Endothelial cell of umbilical vein (primary cell): ENCODE measurements around the gene ASGR1. TPM values are rescaled to one million over a fixed set of nuclear protein-coding genes. Genes with fewer than 3 reads are reported as not detected.

Experiments used
- Bru-seq: library from RNA; stranded (reverse); fragments of 400-500 nt; gene quantifications from one replicate; lab custom pipeline; 2021; lab: Mats Ljungman, UMichigan
- BruChase-seq, 2 experiments: library from RNA; stranded (reverse); fragments of 400-500 nt; gene quantifications; one replicate each; lab custom pipeline; 2021; lab: Mats Ljungman, UMichigan
- BruUV-seq: library from RNA; stranded (reverse); fragments of 400-500 nt; replicated peaks from 2 replicates; lab custom pipeline; 2021; lab: Mats Ljungman, UMichigan
- CTCF ChIA-PET: fragments of 300-600, 350-600 bp; sonication (Branson Sonifier 250); formaldehyde crosslinking; loops from one replicate; lab custom pipeline; 2021; ENCODE audit warnings: antibody characterized with exemption, inconsistent platforms; lab: Charles Lee
- POLR2A ChIA-PET: fragments of 300-600, 350-600 bp; sonication (Branson Sonifier 250); formaldehyde crosslinking; loops from one replicate; lab custom pipeline; 2021; ENCODE audit warnings: antibody characterized with exemption, inconsistent platforms; lab: Charles Lee
- DNase-seq: peaks from one replicate; pipeline ENCODE4 v3.0.0-alpha.2; 2011; ENCODE audit warnings: low read depth, low spot score
- FAIRE-seq: peaks from 2 replicates; lab custom pipeline; 2011; peaks lifted over from hg19 to GRCh38; lab: Jason Lieb, UNC
- H2AFZ ChIP-seq: 2 replicates; pipeline ENCODE4 v1.6.0; 2012; ENCODE audit warnings: low read depth, low read length, control low read depth, inconsistent platforms
- H3K27ac ChIP-seq: 2 replicates; pipeline ENCODE4 v1.5.1; 2011; ENCODE audit warnings: low read depth, mild to moderate bottlenecking, control low read depth, low read length, moderate library complexity; ENCODE audit not compliant: insufficient read depth
- H3K27me3 ChIP-seq, 2 experiments: 2 replicates each; pipeline versions ENCODE4 v1.6.0 to v1.6.1; 2011; ENCODE audit warnings: low read length in 2 of 2, mixed read lengths in 1 of 2; ENCODE audit not compliant: control insufficient read depth in 2 of 2, insufficient read depth in 2 of 2
- H3K36me3 ChIP-seq, 2 experiments: 2 replicates in 1 of 2; 3 replicates in 1 of 2; pipeline ENCODE4 v1.5.1; 2011; ENCODE audit warnings: low read length in 2 of 2, mild to moderate bottlenecking in 1 of 2, moderate library complexity in 1 of 2; ENCODE audit not compliant: control insufficient read depth in 2 of 2, insufficient read depth in 2 of 2; ENCODE audit errors: extremely low read depth in 1 of 2
- H3K4me1 ChIP-seq: 3 replicates; pipeline ENCODE4 v1.5.1; 2011; ENCODE audit warnings: mild to moderate bottlenecking, low read length; ENCODE audit not compliant: control insufficient read depth, insufficient read depth; ENCODE audit errors: extremely low read depth
- H3K4me2 ChIP-seq: 2 replicates; pipeline ENCODE4 v1.6.1; 2011; ENCODE audit warnings: low read length, control low read depth, mixed read lengths; ENCODE audit not compliant: insufficient read depth
- H3K4me3 ChIP-seq, 3 experiments: fragments of 200-600 bp in 1 of 3; sonication (generic), shearing (Covaris generic) in 1 of 3; replicated peaks in 1 of 3; 2 replicates each; pipeline ENCODE4 v1.5.1; 2011 to 2016; ENCODE audit warnings: control low read depth in 3 of 3, low read length in 3 of 3, mild to moderate bottlenecking in 2 of 3, inconsistent platforms in 1 of 3, low read depth in 1 of 3, moderate library complexity in 1 of 3; ENCODE audit not compliant: insufficient read depth in 1 of 3
- H3K79me2 ChIP-seq: 2 replicates; pipeline ENCODE4 v1.6.0; 2012; ENCODE audit warnings: low read length, inconsistent platforms; ENCODE audit not compliant: control insufficient read depth, insufficient read depth
- H3K9ac ChIP-seq: replicated peaks from 2 replicates; pipeline ENCODE3; 2011; ENCODE audit warnings: low read length, control low read depth; ENCODE audit not compliant: insufficient read depth; ENCODE audit errors: extremely low read depth
- H3K9me1 ChIP-seq: replicated peaks from 3 replicates; pipeline ENCODE4 v1.6.0; 2011; ENCODE audit warnings: mild to moderate bottlenecking, low read length; ENCODE audit not compliant: control insufficient read depth, insufficient read depth; ENCODE audit errors: extremely low read depth
- H3K9me3 ChIP-seq: replicated peaks from 2 replicates; pipeline ENCODE4 v1.5.1; 2012; ENCODE audit warnings: low read length, inconsistent platforms; ENCODE audit not compliant: control insufficient read depth, insufficient read depth
- H4K20me1 ChIP-seq: replicated peaks from 2 replicates; pipeline ENCODE3; 2011; ENCODE audit warnings: mild to moderate bottlenecking, low read length; ENCODE audit not compliant: control insufficient read depth, insufficient read depth; ENCODE audit errors: extremely low read depth
- CTCF ChIP-seq, 2 donors: IDR thresholded peaks; 1 replicate in 1 of 2; 2 replicates in 1 of 2; pipeline ENCODE4 v1.5.1; 2011; ENCODE audit warnings: low read length in 2 of 2, mild to moderate bottlenecking in 2 of 2, moderate library complexity in 2 of 2, control low read depth in 1 of 2, inconsistent platforms in 1 of 2, low read depth in 1 of 2; ENCODE audit not compliant: insufficient read depth in 1 of 2; ENCODE audit errors: extremely low read depth in 1 of 2
- EZH2 ChIP-seq: IDR thresholded peaks from 2 replicates; pipeline ENCODE4 v1.6.1; 2012; ENCODE audit warnings: borderline replicate concordance, low read depth, mild to moderate bottlenecking, moderate library complexity, low read length, inconsistent platforms; ENCODE audit not compliant: severe bottlenecking
- JUN ChIP-seq: IDR thresholded peaks from 2 replicates; pipeline ENCODE4 v1.6.1; 2011; ENCODE audit warnings: borderline replicate concordance, low read depth; ENCODE audit not compliant: insufficient read length, insufficient read depth
- MAX ChIP-seq: IDR thresholded peaks from 2 replicates; pipeline ENCODE4 v1.6.1; 2011; ENCODE audit not compliant: insufficient read depth, insufficient read length
- POLR2AphosphoS5 ChIP-seq: IDR thresholded peaks from 2 replicates; pipeline ENCODE4 v1.6.1; 2012; ENCODE audit warnings: low read depth, mild to moderate bottlenecking, control low read depth, low read length, moderate library complexity; ENCODE audit not compliant: insufficient read depth
- dilution Hi-C: fragments of 300-500 bp; cut with MboI; formaldehyde crosslinking; loops from one replicate; pipeline ENCODE4 v1.15.0; 2019; ENCODE audit warnings: low sequenced_read_pairs; ENCODE audit not compliant: extremely low pct_ligation_motif_present
- intact Hi-C: fragments of 100-400 bp; cut with micrococcal nuclease; formaldehyde crosslinking; loops from one replicate; pipeline ENCODE4 v1.10.0; 2022
- long read RNA-seq: library from polyadenylated mRNA; stranded (forward); transcript quantifications from one replicate; pipeline ENCODE4 v2.0.0, GENCODE V29; 2021
- polyA minus RNA-seq, 3 experiments: library from RNA; depleted of rRNA, polyadenylated mRNA; stranded (reverse); fragments of >200 nt; gene quantifications; 1 replicate in 1 of 3; 2 replicates in 2 of 3; pipeline ENCODE4 v1.2.3, GENCODE V29; 2011
- polyA plus RNA-seq, 4 experiments: library from polyadenylated mRNA; depleted of rRNA in 3 of 4; stranded (reverse) in 3 of 4; unstranded in 1 of 4; fragments of >200 nt; gene quantifications; 2 replicates each; pipeline versions ENCODE4 v1.2.1 to v1.2.3, GENCODE V29; 2011 to 2012; ENCODE audit warnings: missing spikeins in 1 of 4
- total RNA-seq: library from RNA; stranded (reverse); gene quantifications from 2 replicates; pipeline ENCODE4 v1.2.3, GENCODE V29; 2021

ASGR1 gene
- total RNA-seq, result 10.2 and 14.0 TPM in 2 replicates
- 12.5 and 13.7 TPM in 2 replicates for polyA plus RNA-seq
- 6.0 and 9.9 TPM in 2 replicates for polyA plus RNA-seq (2011; cell fraction: cytosol; rRNA removed)
- 18.4 and 19.4 TPM in 2 replicates for polyA plus RNA-seq (2011; cell fraction: nucleus; rRNA removed)
- 6.9 and 12.8 TPM in 2 replicates for polyA plus RNA-seq (2012)
- polyA minus RNA-seq, result 3.4 and 4.3 TPM in 2 replicates
- not detected for polyA minus RNA-seq (2011; cell fraction: cytosol; rRNA and poly(A)+ RNA removed)
- 2.1 and 5.3 TPM in 2 replicates for polyA minus RNA-seq (2011; cell fraction: nucleus; rRNA and poly(A)+ RNA removed)
- percentile 31 among the genes with signal in this experiment for Bru-seq, nascent RNA
- percentile 80 among the genes with signal in this experiment for BruChase-seq, experiment 1, labeled RNA remaining after a 6-hour chase
- BruChase-seq, experiment 2, labeled RNA remaining after a 2-hour chase, result percentile 49 among the genes with signal in this experiment
- long read RNA-seq, partial matches to known transcripts, result 22 of 28 reads
- long read RNA-seq, other reads (novel, unspliced or antisense), result 6 of 28 reads

GRCh38 chr17:7179317-7180254 is at the start of gene ASGR1:
TSS of gene ASGR1 (minus strand) at chr17:7179370. CDS start at chr17:7178563, 807 bp downstream.
- no peak for FAIRE-seq
- H2AFZ ChIP-seq, result peak within 1 kb of the TSS; percentile 91
- H3K4me2 ChIP-seq, result peak within 1 kb of the TSS; percentile 88
- H3K4me1 ChIP-seq, result peaks cover 15% of the 10 kb centered on the region
- H3K36me3 ChIP-seq, result no peaks in the 10 kb centered on the region
- TF ChIP-seq CTCF (IDR thresholded peaks at IDR 0.05; ENCODE audit: extremely low read depth in 1 of 2, insufficient read depth in 1 of 2, low read depth in 1 of 2, low read length in 2 of 2) (no peak), EZH2 (no peak), POLR2AphosphoS5 (no peak), MAX (no peak), JUN (no peak)
- peak within 1 kb of the TSS in 2 of 3 experiments; percentile 46 to 66 for H3K4me3 ChIP-seq
- H3K79me2 ChIP-seq, result no peaks in the 10 kb centered on the region
- H3K27me3 ChIP-seq, result no peaks in the 10 kb centered on the region
- DNase-seq, result no peak
- CTCF ChIA-PET, result interaction anchor here (4.2 to 4.3 kb wide), 2 partner anchors 126 to 134 kb away, joined by 48 to 91 read pairs; partner anchors contain the start of gene SLC16A11
- intact Hi-C loops (no loop called here), dilution Hi-C loops (no loop called here)
- H3K27ac ChIP-seq, result no peak within 1 kb of the TSS
- no peaks in the 10 kb centered on the region for H3K9me1 ChIP-seq
- BruUV-seq, result no TSS peak
- H4K20me1 ChIP-seq, result no peaks in the 10 kb centered on the region
- peak within 1 kb of the TSS; percentile 79 for H3K9ac ChIP-seq
- H3K9me3 ChIP-seq, result no peaks in the 10 kb centered on the region
- POLR2A ChIA-PET, result no interaction called here
